Measurements from ENCODE around the gene NENF. TPM values are rescaled to one million over a fixed set of nuclear protein-coding genes. Genes with fewer than 3 reads are reported as not detected.
A peak's percentile ranks its signal among the peaks of the same experiment; 100 is the strongest.

NENF gene
- total RNA-seq, 1 experiment from 2014 or later = 71.8 TPM

DNA sequence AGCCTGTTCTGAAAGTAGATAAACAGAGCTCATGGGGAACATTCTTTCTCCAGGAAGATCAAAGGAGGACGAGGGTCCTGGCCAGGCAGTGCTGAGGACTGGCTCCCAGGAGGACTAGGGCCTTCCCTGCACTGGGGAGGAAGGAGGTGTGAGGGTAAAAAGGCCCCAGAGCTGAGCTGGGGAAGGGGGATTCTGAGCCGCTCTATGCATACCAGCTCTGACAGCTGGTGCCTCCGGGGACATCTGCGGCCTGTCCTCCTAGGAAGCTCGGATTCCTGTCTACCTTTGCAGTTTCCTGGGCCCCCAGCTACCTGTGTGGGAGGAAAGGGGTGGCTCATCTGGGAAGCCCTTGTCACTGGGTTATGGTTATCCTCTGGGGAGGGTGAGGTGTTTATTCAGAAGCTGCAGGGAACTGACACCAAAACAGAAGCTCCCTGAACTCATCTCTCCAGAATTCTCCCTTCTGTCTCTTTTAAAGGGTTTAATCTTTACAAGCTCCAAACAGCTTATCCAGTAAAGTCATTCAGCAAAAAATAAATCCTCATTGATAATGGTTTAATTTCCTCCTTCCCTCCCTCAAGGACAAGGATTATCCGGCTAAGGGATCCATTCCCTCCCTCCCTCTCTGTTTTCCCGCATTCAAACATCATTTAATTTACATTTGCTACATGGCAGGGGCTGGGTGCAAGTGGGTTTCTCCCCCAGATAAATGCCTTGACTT is 31.0 kb downstream of the NENF start:
- ChIA-PET CTCF (interaction anchor here (0.6 kb wide), 2 partner anchors 39 to 415 kb away, joined by 3 read pairs; no protein-coding TSS in a partner anchor), POLR2A (ENCODE audit: unreplicated experiment) (interaction anchor here (0.6 kb wide), 1 partner anchor 13 kb away, joined by 3 read pairs; no protein-coding TSS in a partner anchor)
- no peak overlapping the region for H2AFZ ChIP-seq
- H3K9me2 ChIP-seq (ENCODE audit: insufficient read depth) = no peaks in the 10 kb centered on the region
- TF ChIP-seq CTCF (conservative IDR thresholded peaks at IDR 0.05) (no peak), EZH2 (IDR thresholded peaks at IDR 0.05; ENCODE audit: low read depth) (no peak)
- BruUV-seq (replicated peaks) = no TSS peak
- H3K27me3 ChIP-seq (ENCODE audit: insufficient read depth, low read depth) = no peaks in the 10 kb centered on the region
- H3K27ac ChIP-seq = no peak overlapping the region
- H3K36me3 ChIP-seq (ENCODE audit: low read depth) = no peaks in the 10 kb centered on the region
- peaks cover 23% of the 10 kb centered on the region for H3F3A ChIP-seq (ENCODE audit: insufficient read depth, low read depth)
- no peak overlapping the region for H3K4me2 ChIP-seq
- peaks cover 23% of the 10 kb centered on the region for H3K4me1 ChIP-seq (replicated peaks; ENCODE audit: insufficient read depth)
- no peak overlapping the region for H3K4me3 ChIP-seq
- no peak for DNase-seq
- H3K9me3 ChIP-seq (ENCODE audit: insufficient read depth, low read depth) = no peaks in the 10 kb centered on the region
- no peaks in the 10 kb centered on the region for H4K20me1 ChIP-seq (ENCODE audit: insufficient read depth)
- no peaks in the 10 kb centered on the region for H3K79me2 ChIP-seq (ENCODE audit: low read depth)
- intact Hi-C loops (cut with micrococcal nuclease; ENCODE audit: unreplicated experiment) = loop anchor here (10.0 kb wide), 1 partner anchor 391 kb away; the partner anchor contains the start of gene FLVCR1

DNA sequence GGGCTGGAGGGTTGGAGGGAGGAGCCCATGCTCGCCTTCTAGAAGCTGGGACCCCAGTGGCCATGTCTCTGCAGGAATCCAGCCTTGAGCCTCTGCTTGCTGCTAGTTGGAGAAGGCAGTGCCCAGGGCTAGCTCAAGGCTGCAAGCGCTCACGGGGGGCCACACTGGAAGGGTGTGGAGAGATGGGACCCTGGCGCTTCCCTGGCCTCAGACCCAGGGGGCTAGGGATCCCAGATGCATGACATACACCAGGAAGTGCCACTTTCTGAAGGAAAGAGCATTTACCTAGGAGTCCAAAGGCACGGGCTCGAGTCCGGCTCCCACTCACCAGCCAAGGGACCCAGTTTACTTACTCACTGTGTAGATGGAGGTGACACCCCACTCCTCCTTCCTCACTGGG is 32.6 kb downstream of the NENF start:
- Histone ChIP-seq H3K4me3 (no peak overlapping the region), H3K4me2 (no peak overlapping the region), H3K79me2 (ENCODE audit: low read depth) (no peaks in the 10 kb centered on the region), H3F3A (ENCODE audit: insufficient read depth, low read depth) (peaks cover 35% of the 10 kb centered on the region), H3K4me1 (replicated peaks; ENCODE audit: insufficient read depth) (peaks cover 35% of the 10 kb centered on the region), H2AFZ (no peak overlapping the region), H4K20me1 (ENCODE audit: insufficient read depth) (no peaks in the 10 kb centered on the region), H3K27me3 (ENCODE audit: insufficient read depth, low read depth) (no peaks in the 10 kb centered on the region), H3K9me3 (ENCODE audit: insufficient read depth, low read depth) (no peaks in the 10 kb centered on the region), H3K27ac (no peak overlapping the region), H3K9me2 (ENCODE audit: insufficient read depth) (no peaks in the 10 kb centered on the region), H3K36me3 (ENCODE audit: low read depth) (no peaks in the 10 kb centered on the region)
- intact Hi-C loops (cut with micrococcal nuclease; ENCODE audit: unreplicated experiment) = loop anchor here (10.0 kb wide), 1 partner anchor 389 kb away; the partner anchor contains the start of gene FLVCR1
- BruUV-seq (replicated peaks) = no TSS peak
- TF ChIP-seq EZH2 (IDR thresholded peaks at IDR 0.05; ENCODE audit: low read depth) (no peak), CTCF (conservative IDR thresholded peaks at IDR 0.05) (no peak)
- CTCF ChIA-PET = interaction anchor here (0.7 kb wide), 1 partner anchor 519 kb away, joined by 11 read pairs; no protein-coding TSS in a partner anchor
- DNase-seq = no peak
- POLR2A ChIA-PET (ENCODE audit: unreplicated experiment) = interaction anchor here (0.5 to 0.6 kb wide), 2 partner anchors 229 to 453 kb away, joined by 4 to 21 read pairs; no protein-coding TSS in a partner anchor

DNA sequence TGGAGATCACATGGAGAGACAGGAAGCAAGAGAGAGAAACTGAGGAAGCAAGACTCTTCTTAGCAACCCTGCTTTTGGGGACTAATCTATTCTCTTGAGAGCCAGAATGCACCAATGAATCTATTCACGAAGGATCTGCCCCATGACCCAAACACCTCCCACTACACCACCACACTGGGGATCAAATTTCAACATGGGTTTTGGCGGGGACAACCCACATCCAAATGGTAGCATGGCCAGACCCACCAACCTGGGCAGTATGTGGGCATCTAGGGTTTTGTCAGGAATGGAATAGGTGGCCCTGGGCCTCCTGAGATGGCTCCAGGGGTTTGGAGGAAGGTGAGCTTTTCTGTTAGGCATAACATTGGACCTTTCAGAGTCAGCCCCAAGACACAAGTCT is 33.7 kb downstream of the NENF start:
- ChIA-PET CTCF (no interaction called here), POLR2A (ENCODE audit: unreplicated experiment) (interaction anchor here (0.6 kb wide), 2 partner anchors 79 to 142 kb away, joined by 5 to 27 read pairs; no protein-coding TSS in a partner anchor)
- Histone ChIP-seq H3K79me2 (ENCODE audit: low read depth) (no peaks in the 10 kb centered on the region), H3K4me2 (peak overlapping the region; percentile 80), H3F3A (ENCODE audit: insufficient read depth, low read depth) (peaks cover 36% of the 10 kb centered on the region), H3K4me3 (no peak overlapping the region), H3K27ac (peak overlapping the region; percentile 69), H3K9me3 (ENCODE audit: insufficient read depth, low read depth) (no peaks in the 10 kb centered on the region), H4K20me1 (ENCODE audit: insufficient read depth) (no peaks in the 10 kb centered on the region), H3K27me3 (ENCODE audit: insufficient read depth, low read depth) (no peaks in the 10 kb centered on the region), H2AFZ (no peak overlapping the region), H3K4me1 (replicated peaks; ENCODE audit: insufficient read depth) (peaks cover 38% of the 10 kb centered on the region), H3K36me3 (ENCODE audit: low read depth) (no peaks in the 10 kb centered on the region), H3K9me2 (ENCODE audit: insufficient read depth) (no peaks in the 10 kb centered on the region)
- DNase-seq = no peak
- intact Hi-C loops (cut with micrococcal nuclease; ENCODE audit: unreplicated experiment) = loop anchor here (10.0 kb wide), 1 partner anchor 388 kb away; the partner anchor contains the start of gene FLVCR1
- TF ChIP-seq EZH2 (IDR thresholded peaks at IDR 0.05; ENCODE audit: low read depth) (no peak), CTCF (conservative IDR thresholded peaks at IDR 0.05) (no peak)
- no TSS peak for BruUV-seq (replicated peaks)
